ENCODE data around the gene MTMR11.

DNA sequence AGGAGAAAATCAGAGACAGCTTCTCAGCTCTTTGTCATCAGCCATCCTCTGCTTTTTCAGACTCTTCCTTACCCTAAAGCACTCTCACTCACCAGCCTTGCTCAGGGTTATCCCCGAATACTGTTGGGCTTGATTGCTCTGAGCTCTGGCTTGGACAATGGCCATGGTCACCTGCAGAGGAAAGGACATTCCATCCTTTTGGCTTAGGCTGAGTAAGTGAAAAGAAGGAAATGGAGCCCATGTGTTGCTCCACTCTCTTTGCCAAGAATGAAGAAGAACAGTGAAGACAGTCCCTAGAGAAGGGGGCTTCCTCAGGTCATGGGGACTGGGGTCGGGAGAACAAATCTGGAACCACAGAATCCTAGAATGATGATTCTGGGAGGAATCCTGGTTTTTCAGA lies 2.3 kb downstream of the MTMR11 start:
- TF ChIP-seq ZNF384 (IDR thresholded peaks at IDR 0.05), result no peak
- TF ChIP-seq CTBP1 (IDR thresholded peaks at IDR 0.05; ENCODE audit: borderline replicate concordance), result no peak
- TF ChIP-seq, protein P1, sequence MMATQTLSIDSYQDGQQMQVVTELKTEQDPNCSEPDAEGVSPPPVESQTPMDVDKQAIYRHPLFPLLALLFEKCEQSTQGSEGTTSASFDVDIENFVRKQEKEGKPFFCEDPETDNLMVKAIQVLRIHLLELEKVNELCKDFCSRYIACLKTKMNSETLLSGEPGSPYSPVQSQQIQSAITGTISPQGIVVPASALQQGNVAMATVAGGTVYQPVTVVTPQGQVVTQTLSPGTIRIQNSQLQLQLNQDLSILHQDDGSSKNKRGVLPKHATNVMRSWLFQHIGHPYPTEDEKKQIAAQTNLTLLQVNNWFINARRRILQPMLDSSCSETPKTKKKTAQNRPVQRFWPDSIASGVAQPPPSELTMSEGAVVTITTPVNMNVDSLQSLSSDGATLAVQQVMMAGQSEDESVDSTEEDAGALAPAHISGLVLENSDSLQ (IDR thresholded peaks at IDR 0.05), result no peak
- no peak for TF ChIP-seq TARDBP (IDR thresholded peaks at IDR 0.05)
- TF ChIP-seq SUZ12 (IDR thresholded peaks at IDR 0.05), result no peak
- TF ChIP-seq FOXM1 (IDR thresholded peaks at IDR 0.05; ENCODE audit: borderline replicate concordance), result no peak
- TF ChIP-seq FOXK2 (IDR thresholded peaks at IDR 0.05), result no peak
- no peak for TF ChIP-seq FOXA1 (IDR thresholded peaks at IDR 0.05)
- no peak for TF ChIP-seq SP1 (IDR thresholded peaks at IDR 0.05)
- no peak for TF ChIP-seq ARNT (IDR thresholded peaks at IDR 0.05)
- no peak for TF ChIP-seq BHLHE40 (IDR thresholded peaks at IDR 0.05; ENCODE audit: borderline replicate concordance)
- TF ChIP-seq NFRKB (IDR thresholded peaks at IDR 0.05), result no peak
